Hepatocyte (in vitro differentiated cells): ENCODE data around the gene RCBTB2. TPM values are rescaled to one million over a fixed set of nuclear protein-coding genes. Genes with fewer than 3 reads are reported as not detected.

Experiments used
- DNase-seq: peaks from one replicate; pipeline ENCODE4 v3.0.0-alpha.2; 2016; ENCODE audit warnings: low spot score
- H2AFZ ChIP-seq: fragments of 200-600 bp; sonication (generic); 2 replicates; pipeline ENCODE4 v1.6.0; 2016; ENCODE audit warnings: antibody characterized with exemption, mild to moderate bottlenecking
- H3K27ac ChIP-seq: fragments of 200-600 bp; sonication (generic); 2 replicates; pipeline ENCODE4 v1.5.1; 2016; ENCODE audit warnings: mild to moderate bottlenecking
- H3K27me3 ChIP-seq: fragments of 200-600 bp; sonication (generic); 2 replicates; pipeline ENCODE4 v1.6.1; 2016
- H3K36me3 ChIP-seq: fragments of 200-600 bp; sonication (generic); replicated peaks from 2 replicates; pipeline ENCODE4 v1.5.1; 2016; ENCODE audit warnings: low read depth; ENCODE audit not compliant: insufficient read depth
- H3K4me1 ChIP-seq: fragments of 200-600 bp; sonication (generic); 2 replicates; pipeline ENCODE4 v1.5.1; 2016; ENCODE audit warnings: mild to moderate bottlenecking, moderate library complexity; ENCODE audit not compliant: insufficient read depth
- H3K4me2 ChIP-seq: fragments of 200-600 bp; sonication (generic); 2 replicates; pipeline ENCODE4 v1.6.0; 2016
- H3K4me3 ChIP-seq: fragments of 200-600 bp; sonication (generic); 2 replicates; pipeline ENCODE4 v1.5.1; 2016; ENCODE audit warnings: mild to moderate bottlenecking
- H3K79me2 ChIP-seq: fragments of 200-600 bp; sonication (generic); 2 replicates; pipeline ENCODE4 v1.6.0; 2017; ENCODE audit warnings: mild to moderate bottlenecking
- H3K9me2 ChIP-seq: fragments of 200-600 bp; sonication (generic); replicated peaks from 2 replicates; pipeline ENCODE4 v1.6.0; 2017; ENCODE audit warnings: mild to moderate bottlenecking; ENCODE audit not compliant: insufficient read depth
- H3K9me3 ChIP-seq: fragments of 200-600 bp; sonication (generic); 2 replicates; pipeline ENCODE4 v1.5.1; 2016; ENCODE audit warnings: low read depth, mild to moderate bottlenecking
- H4K20me1 ChIP-seq: fragments of 200-600 bp; sonication (generic); 2 replicates; pipeline ENCODE4 v1.6.0; 2016; ENCODE audit warnings: mild to moderate bottlenecking; ENCODE audit not compliant: insufficient read depth, poor library complexity, severe bottlenecking
- EZH2 ChIP-seq: fragments of 200-600 bp; sonication (generic); IDR thresholded peaks from 2 replicates; pipeline ENCODE4 v1.6.1; 2016; ENCODE audit warnings: antibody characterized with exemption, mild to moderate bottlenecking, borderline replicate concordance
- EZH2phosphoT487 ChIP-seq: fragments of 200-600 bp; sonication (generic); IDR thresholded peaks from one replicate; pipeline ENCODE4 v1.6.1; 2018; ENCODE audit warnings: antibody characterized with exemption, mild to moderate bottlenecking, low read depth, moderate library complexity; ENCODE audit not compliant: unreplicated experiment, severe bottlenecking
- WGBS: methylation state at CpG from one replicate; pipeline ENCODE4 v1.1.6; 2016; ENCODE audit warnings: low lambda C conversion rate; ENCODE audit errors: missing lambda C conversion rate; 5-methylcytosine and 5-hydroxymethylcytosine counted together
- polyA plus RNA-seq: library from polyadenylated mRNA; unstranded; fragments of >200 nt; fragmentation: Nextera tagmentation; extraction: Ambion mirVana; gene quantifications from 2 replicates; pipeline ENCODE4 v1.2.1, GENCODE V29; 2016
- total RNA-seq: library from RNA; depleted of rRNA; stranded (reverse); fragments of >200 nt; gene quantifications from 2 replicates; pipeline ENCODE4 v1.2.3, GENCODE V29; 2014
- TF ChIP-seq, protein P1 (sequence below): fragments of 200-600 bp; sonication (generic); IDR thresholded peaks from 2 replicates; pipeline ENCODE4 v1.5.1; 2016; ENCODE audit warnings: antibody characterized with exemption, mild to moderate bottlenecking; ENCODE audit not compliant: poor library complexity

Gene RCBTB2
- total and polyA plus RNA-seq, 2 experiments from 2014 or later = 8.8 to 12.2 TPM

DNA sequence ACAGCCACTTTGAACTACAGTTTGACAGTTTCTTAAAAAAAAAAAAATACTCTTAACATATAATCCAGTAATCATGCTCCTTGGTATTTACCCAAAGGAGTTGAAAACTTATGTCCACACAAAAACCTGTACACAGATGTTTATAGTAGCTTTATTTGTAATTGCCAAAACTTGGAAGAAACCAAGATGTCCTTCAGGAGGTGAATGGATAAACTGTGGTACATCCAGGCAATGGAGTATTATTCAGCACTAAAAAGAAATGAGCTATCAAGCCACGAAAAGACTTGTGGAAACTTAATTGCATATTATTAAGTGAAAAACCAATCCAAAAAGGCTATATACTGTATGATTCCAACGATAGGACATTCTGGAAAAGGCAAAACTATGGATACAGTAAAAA is 44.9 kb downstream of the RCBTB2 start:
- Histone ChIP-seq H3K4me1 (no peaks in the 10 kb centered on the region), H4K20me1 (no peaks in the 10 kb centered on the region), H2AFZ (no peak overlapping the region), H3K9me2 (no peaks in the 10 kb centered on the region), H3K9me3 (no peaks in the 10 kb centered on the region), H3K79me2 (no peaks in the 10 kb centered on the region), H3K4me2 (no peak overlapping the region), H3K4me3 (no peak overlapping the region), H3K36me3 (no peaks in the 10 kb centered on the region), H3K27me3 (no peaks in the 10 kb centered on the region), H3K27ac (no peak overlapping the region)
- WGBS = 96% methylated on average over 2 of the region's 2 CpGs
- TF ChIP-seq EZH2phosphoT487 = no peak
- TF ChIP-seq, protein P1, sequence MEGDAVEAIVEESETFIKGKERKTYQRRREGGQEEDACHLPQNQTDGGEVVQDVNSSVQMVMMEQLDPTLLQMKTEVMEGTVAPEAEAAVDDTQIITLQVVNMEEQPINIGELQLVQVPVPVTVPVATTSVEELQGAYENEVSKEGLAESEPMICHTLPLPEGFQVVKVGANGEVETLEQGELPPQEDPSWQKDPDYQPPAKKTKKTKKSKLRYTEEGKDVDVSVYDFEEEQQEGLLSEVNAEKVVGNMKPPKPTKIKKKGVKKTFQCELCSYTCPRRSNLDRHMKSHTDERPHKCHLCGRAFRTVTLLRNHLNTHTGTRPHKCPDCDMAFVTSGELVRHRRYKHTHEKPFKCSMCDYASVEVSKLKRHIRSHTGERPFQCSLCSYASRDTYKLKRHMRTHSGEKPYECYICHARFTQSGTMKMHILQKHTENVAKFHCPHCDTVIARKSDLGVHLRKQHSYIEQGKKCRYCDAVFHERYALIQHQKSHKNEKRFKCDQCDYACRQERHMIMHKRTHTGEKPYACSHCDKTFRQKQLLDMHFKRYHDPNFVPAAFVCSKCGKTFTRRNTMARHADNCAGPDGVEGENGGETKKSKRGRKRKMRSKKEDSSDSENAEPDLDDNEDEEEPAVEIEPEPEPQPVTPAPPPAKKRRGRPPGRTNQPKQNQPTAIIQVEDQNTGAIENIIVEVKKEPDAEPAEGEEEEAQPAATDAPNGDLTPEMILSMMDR = no peak
- no peak for TF ChIP-seq EZH2
- DNase-seq = no peak

DNA sequence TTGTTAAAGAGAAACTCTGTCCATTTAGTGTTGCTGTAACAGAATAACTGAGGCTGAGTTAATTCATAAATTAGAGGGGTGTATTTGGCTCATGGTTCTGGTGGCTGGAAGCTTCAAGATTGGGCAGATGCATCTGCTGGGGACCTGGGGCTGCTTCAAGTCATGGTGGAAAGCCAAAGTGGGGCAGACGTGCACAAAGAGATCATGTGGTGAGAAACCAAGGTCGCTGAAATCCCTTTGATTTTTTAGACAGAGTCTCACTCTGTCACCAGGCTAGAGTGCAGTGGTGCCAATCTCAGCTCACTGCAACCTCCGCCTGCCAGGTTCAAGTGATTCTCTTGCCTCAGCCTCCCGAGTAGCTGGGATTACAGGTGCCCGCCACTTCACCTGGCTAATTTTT is 46.0 kb downstream of the RCBTB2 start:
- Histone ChIP-seq H2AFZ (no peak overlapping the region), H3K9me2 (no peaks in the 10 kb centered on the region), H3K4me1 (no peaks in the 10 kb centered on the region), H3K27ac (no peak overlapping the region), H3K9me3 (no peaks in the 10 kb centered on the region), H3K4me3 (no peak overlapping the region), H3K79me2 (no peaks in the 10 kb centered on the region), H3K27me3 (no peaks in the 10 kb centered on the region), H3K4me2 (no peak overlapping the region), H3K36me3 (no peaks in the 10 kb centered on the region), H4K20me1 (no peaks in the 10 kb centered on the region)
- no peak for TF ChIP-seq EZH2phosphoT487
- TF ChIP-seq EZH2 = no peak
- TF ChIP-seq, protein P1 = no peak
- DNase-seq = no peak
- 96% methylated on average over 5 of the region's 5 CpGs for WGBS

DNA sequence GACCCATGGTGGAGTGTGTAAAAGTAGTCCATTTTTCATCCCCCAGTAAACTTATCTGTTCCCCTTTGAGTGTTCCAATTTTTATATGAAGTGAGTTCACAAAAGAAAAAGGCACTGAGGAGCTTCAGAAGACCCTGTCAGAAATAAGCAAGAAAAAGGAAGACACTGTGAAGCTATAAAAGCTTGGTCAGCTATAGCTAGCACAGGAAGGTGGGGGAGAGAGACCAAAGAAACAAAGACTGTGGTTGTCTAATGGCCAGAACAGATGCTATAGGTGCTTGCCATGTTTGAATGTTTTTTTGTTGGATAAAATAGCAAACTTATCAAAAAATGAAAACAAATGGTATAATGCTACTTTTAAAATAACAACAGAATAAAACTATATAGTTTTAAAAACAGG is 46.5 kb downstream of the RCBTB2 start:
- no peaks in the 10 kb centered on the region for H3K79me2 ChIP-seq
- H2AFZ ChIP-seq = no peak overlapping the region
- no peaks in the 10 kb centered on the region for H3K27me3 ChIP-seq
- no peak for DNase-seq
- H3K4me1 ChIP-seq = no peaks in the 10 kb centered on the region
- no peak overlapping the region for H3K4me3 ChIP-seq
- TF ChIP-seq, protein P1 = no peak
- TF ChIP-seq EZH2 = no peak
- TF ChIP-seq EZH2phosphoT487 = no peak
- H3K9me2 ChIP-seq = no peaks in the 10 kb centered on the region
- no peak overlapping the region for H3K4me2 ChIP-seq
- no peaks in the 10 kb centered on the region for H3K36me3 ChIP-seq
- H3K27ac ChIP-seq = no peak overlapping the region
- no peaks in the 10 kb centered on the region for H4K20me1 ChIP-seq
- no peaks in the 10 kb centered on the region for H3K9me3 ChIP-seq

DNA sequence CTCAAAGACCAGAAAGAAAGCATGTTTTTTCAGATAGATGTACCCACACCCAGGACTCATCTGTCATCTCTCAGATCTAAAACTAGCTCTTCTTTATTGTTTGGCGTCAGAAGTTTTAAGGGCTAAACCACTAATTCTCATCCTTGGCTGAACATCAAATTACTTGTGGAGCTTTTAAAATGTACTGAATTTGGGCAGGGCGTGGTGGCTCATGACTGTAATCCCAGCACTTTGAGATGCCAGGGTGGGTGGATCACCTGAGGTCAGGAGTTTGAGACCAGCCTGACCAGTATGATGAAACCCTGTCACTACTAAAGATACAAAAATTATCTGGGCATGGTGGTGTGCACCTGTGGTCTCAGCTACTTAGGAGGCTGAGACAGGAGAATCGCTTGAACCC is 47.4 kb downstream of the RCBTB2 start:
- H3K4me2 ChIP-seq = no peak overlapping the region
- TF ChIP-seq EZH2 (no peak), EZH2phosphoT487 (no peak)
- TF ChIP-seq, protein P1 = no peak
- H2AFZ ChIP-seq = no peak overlapping the region
- no peaks in the 10 kb centered on the region for H3K27me3 ChIP-seq
- H4K20me1 ChIP-seq = no peaks in the 10 kb centered on the region
- no peak overlapping the region for H3K4me3 ChIP-seq
- 94% methylated on average over 3 of the region's 3 CpGs for WGBS
- no peak for DNase-seq
- H3K9me3 ChIP-seq = no peaks in the 10 kb centered on the region
- H3K36me3 ChIP-seq = no peaks in the 10 kb centered on the region
- no peaks in the 10 kb centered on the region for H3K4me1 ChIP-seq
- no peak overlapping the region for H3K27ac ChIP-seq
- H3K9me2 ChIP-seq = no peaks in the 10 kb centered on the region
- no peaks in the 10 kb centered on the region for H3K79me2 ChIP-seq
